MM.1S (cell line): ENCODE results near the gene APOL3.

Experiments
- CTCF ChIP-seq: fragments of 300-600 bp; sonication (generic); IDR thresholded peaks from 2 replicates; pipeline ENCODE4 v1.5.1; 2016; ENCODE audit warnings: antibody characterized with exemption, low read length, mixed read lengths
- EZH2 ChIP-seq: fragments of 300-600 bp; sonication (generic); optimal IDR thresholded peaks from 2 replicates; pipeline ENCODE3; 2017; ENCODE audit warnings: low read depth, mild to moderate bottlenecking, antibody characterized with exemption, low read length, mixed read lengths

- TF ChIP-seq CTCF (no peak), EZH2 (no peak)
Measured at GRCh38 chr22:36184433-36185025, 24.0 kb upstream of the APOL3 start.
